Left renal cortex interstitium (tissue), 4 donors: ENCODE data around the gene RPP40. TPM values are rescaled to one million over a fixed set of nuclear protein-coding genes. Genes with fewer than 3 reads are reported as not detected.

ENCODE experiments used
- DNase-seq, 4 donors: peaks; one replicate each; pipeline ENCODE4 v3.0.0-alpha.2; 2013; ENCODE audit warnings: low read depth in 4 of 4, low spot score in 2 of 4, missing footprints in 1 of 4
- polyA plus RNA-seq, 4 donors: library from polyadenylated mRNA; unstranded; fragments of 120-200 nt; gene quantifications; one replicate each; pipeline ENCODE4 v1.2.1, GENCODE V29; 2013; ENCODE audit not compliant: insufficient read length in 4 of 4

The RPP40 gene
- polyA plus RNA-seq, 4 donors, result 11.7 to 12.8 (median 12.1) TPM

DNA sequence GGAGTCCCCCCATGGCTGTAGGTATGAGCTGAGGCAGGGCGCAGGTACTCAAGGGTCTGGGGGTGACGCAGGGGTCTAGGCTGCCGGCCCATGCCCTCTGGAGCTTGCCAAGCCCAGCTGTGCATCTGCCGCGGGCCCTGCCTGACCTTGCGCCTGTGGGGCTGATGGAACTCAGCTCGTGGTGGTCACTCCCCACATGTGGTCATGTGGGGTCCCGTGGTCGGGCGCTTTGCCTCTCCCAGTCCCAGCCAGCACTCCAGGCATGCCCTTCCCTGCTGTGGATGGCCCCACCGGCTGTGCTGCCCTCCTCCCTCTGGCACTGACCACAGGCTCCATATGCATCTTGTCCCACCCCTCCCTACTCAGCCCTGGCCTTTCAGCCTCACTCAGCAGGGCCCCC, 57.3 kb downstream of the RPP40 start:
- DNase-seq, result no peak

Other genes starting within 250 kb of the RPP40 start
- gene CDYL, start 227.6 kb downstream of the RPP40 start, polyA plus RNA-seq, result 10 to 100 TPM; 25.2 to 28.7 (median 27.0) TPM
- 1 to 10 TPM; 2.2 to 3.4 (median 2.3) TPM for gene PPP1R3G, start 81.3 kb upstream of the RPP40 start, polyA plus RNA-seq